SK-N-SH (cell line): ENCODE results near the gene MPIG6B. TPM values are rescaled to one million over a fixed set of nuclear protein-coding genes. Genes with fewer than 3 reads are reported as not detected.

ENCODE experiments used
- CTCF ChIA-PET: fragments of 300-600, 350-600 bp; formaldehyde crosslinking; extraction: SDS; loops from one replicate; lab custom pipeline; 2021; lab: Yijun Ruan, JAX
- POLR2A ChIA-PET: fragments of 350-600 bp; sonication (Branson Sonifier 250); formaldehyde crosslinking; extraction: SDS; loops from one replicate; lab custom pipeline; 2020; ENCODE audit warnings: antibody characterized with exemption, inconsistent platforms; lab: Yijun Ruan, JAX
- DNase-seq: peaks from one replicate; pipeline ENCODE4 v3.0.0; 2012
- H2AFZ ChIP-seq: fragments of 200-600 bp; sonication (generic); 2 replicates; pipeline ENCODE4 v1.8.1; 2016; ENCODE audit warnings: antibody characterized with exemption, mild to moderate bottlenecking, low read depth
- H3F3A ChIP-seq: fragments of 200-600 bp; sonication (generic); replicated peaks from 2 replicates; pipeline ENCODE3; 2016; ENCODE audit warnings: antibody characterized with exemption, mild to moderate bottlenecking; ENCODE audit not compliant: insufficient read depth
- H3K27ac ChIP-seq, 2 experiments: fragments of 200-500 bp in 1 of 2; fragments of 200-600 bp in 1 of 2; sonication (Bioruptor generic) in 1 of 2; sonication (generic), shearing (Covaris generic) in 1 of 2; 2 replicates each; pipeline versions ENCODE4 v1.5.1 to v1.6.1; 2014 to 2016; ENCODE audit warnings: low read depth in 2 of 2, inconsistent platforms in 1 of 2, low read length in 1 of 2, mild to moderate bottlenecking in 1 of 2, mixed read lengths in 1 of 2
- H3K27me3 ChIP-seq: fragments of 200-600 bp; sonication (generic), shearing (Covaris generic); 2 replicates; pipeline ENCODE4 v1.6.1; 2016; ENCODE audit warnings: mixed run types; ENCODE audit not compliant: insufficient read depth
- H3K36me3 ChIP-seq, 2 experiments: fragments of 200-500 bp in 1 of 2; fragments of 200-600 bp in 1 of 2; sonication (Bioruptor generic) in 1 of 2; sonication (generic) in 1 of 2; replicated peaks in 1 of 2; 2 replicates each; pipeline versions ENCODE3 to v1.5.1; 2014 to 2016; ENCODE audit warnings: low read length in 1 of 2, mild to moderate bottlenecking in 1 of 2; ENCODE audit not compliant: insufficient read depth in 2 of 2, control insufficient read depth in 1 of 2
- H3K4me1 ChIP-seq, 2 experiments: fragments of 200-500 bp in 1 of 2; fragments of 200-600 bp in 1 of 2; sonication (Bioruptor generic) in 1 of 2; sonication (generic), shearing (Covaris generic) in 1 of 2; 2 replicates each; pipeline versions ENCODE4 v1.5.1 to v1.6.1; 2014 to 2016; ENCODE audit warnings: low read depth in 1 of 2, low read length in 1 of 2, mixed run types in 1 of 2; ENCODE audit not compliant: insufficient read depth in 2 of 2, control insufficient read depth in 1 of 2
- H3K4me2 ChIP-seq: fragments of 200-600 bp; sonication (generic), shearing (Covaris generic); 2 replicates; pipeline ENCODE4 v1.6.1; 2017; ENCODE audit warnings: mixed run types
- H3K4me3 ChIP-seq, 2 experiments: fragments of 200-500 bp in 1 of 2; fragments of 200-600 bp in 1 of 2; sonication (Bioruptor generic) in 1 of 2; sonication (generic), shearing (Covaris generic) in 1 of 2; 2 replicates each; pipeline versions ENCODE4 v1.5.1 to v1.8.1; 2014 to 2016; ENCODE audit warnings: low read depth in 2 of 2, inconsistent platforms in 1 of 2, low read length in 1 of 2, mild to moderate bottlenecking in 1 of 2, mixed read lengths in 1 of 2, moderate library complexity in 1 of 2
- H3K79me2 ChIP-seq: fragments of 200-600 bp; sonication (generic); 2 replicates; pipeline ENCODE4 v1.8.1; 2017; ENCODE audit warnings: mild to moderate bottlenecking; ENCODE audit not compliant: insufficient read depth
- H3K9ac ChIP-seq: fragments of 200-600 bp; sonication (generic); 2 replicates; pipeline ENCODE4 v1.6.1; 2017; ENCODE audit warnings: mixed run types
- H3K9me2 ChIP-seq: fragments of 200-600 bp; sonication (generic); 2 replicates; pipeline ENCODE4 v1.6.1; 2017; ENCODE audit warnings: mixed run types
- H3K9me3 ChIP-seq: fragments of 200-600 bp; sonication (generic); 2 replicates; pipeline ENCODE4 v1.6.1; 2017; ENCODE audit warnings: mixed run types, mild to moderate bottlenecking, moderate library complexity
- H4K20me1 ChIP-seq: fragments of 200-600 bp; sonication (generic); 2 replicates; pipeline ENCODE4 v1.6.1; 2017; ENCODE audit warnings: mild to moderate bottlenecking, mixed run types; ENCODE audit not compliant: insufficient read depth
- FOXM1 ChIP-seq: IDR thresholded peaks from 2 replicates; pipeline ENCODE4 v1.4.0; 2012; ENCODE audit warnings: low read depth, mild to moderate bottlenecking
- GABPA ChIP-seq: IDR thresholded peaks from 2 replicates; pipeline ENCODE4 v1.4.0; 2012; ENCODE audit warnings: low read depth, mild to moderate bottlenecking
- IRF3 ChIP-seq: fragments of 150-350 bp; IDR thresholded peaks from 2 replicates; pipeline ENCODE4 v1.6.1; 2016; ENCODE audit warnings: mild to moderate bottlenecking, low read depth, low read length
- JUND ChIP-seq: IDR thresholded peaks from 2 replicates; pipeline ENCODE4 v1.4.0; 2012
- MAX ChIP-seq: IDR thresholded peaks from 2 replicates; pipeline ENCODE4 v1.4.0; 2012; ENCODE audit warnings: low read depth
- MEF2A ChIP-seq: IDR thresholded peaks from 2 replicates; pipeline ENCODE4 v1.4.0; 2012; ENCODE audit warnings: low read depth, borderline replicate concordance
- MXI1 ChIP-seq: IDR thresholded peaks from 2 replicates; pipeline ENCODE4 v1.6.1; 2012; ENCODE audit warnings: mild to moderate bottlenecking, low read depth, low read length, improper control_type of control experiment
- NFIC ChIP-seq: IDR thresholded peaks from 2 replicates; pipeline ENCODE4 v1.4.0; 2012; ENCODE audit warnings: borderline replicate concordance
- RCOR1 ChIP-seq: fragments of 150-350 bp; IDR thresholded peaks from 2 replicates; pipeline ENCODE4 v1.6.1; 2017; ENCODE audit warnings: antibody characterized with exemption, low read length
- RFX5 ChIP-seq: IDR thresholded peaks from 2 replicates; pipeline ENCODE4 v1.6.1; 2012; ENCODE audit warnings: mild to moderate bottlenecking, improper control_type of control experiment, low read length
- RXRA ChIP-seq: IDR thresholded peaks from 2 replicates; pipeline ENCODE4 v1.4.0; 2012; ENCODE audit warnings: low read depth, mild to moderate bottlenecking, borderline replicate concordance
- TCF12 ChIP-seq: IDR thresholded peaks from 2 replicates; pipeline ENCODE4 v1.4.0; 2012
- YY1 ChIP-seq: IDR thresholded peaks from 2 replicates; pipeline ENCODE4 v1.4.0; 2012; ENCODE audit warnings: low read depth, mild to moderate bottlenecking
- WGBS: methylation state at CpG from one replicate; pipeline ENCODE4 v1.1.6; 2017; ENCODE audit warnings: low lambda C conversion rate; 5-methylcytosine and 5-hydroxymethylcytosine counted together
- polyA plus RNA-seq, 3 experiments: library from polyadenylated mRNA; depleted of rRNA; stranded (reverse); fragments of >200 nt; gene quantifications; 2 replicates each; pipeline ENCODE4 v1.2.3, GENCODE V29; 2012
- TF ChIP-seq, protein P1 (sequence below): IDR thresholded peaks from 2 replicates; pipeline ENCODE4; 2012
- TF ChIP-seq, protein P2 (sequence below): IDR thresholded peaks from 2 replicates; pipeline ENCODE4 v1.4.0; 2012; ENCODE audit warnings: low read depth, borderline replicate concordance
- TF ChIP-seq, protein P3 (sequence below): fragments of 150-350 bp; IDR thresholded peaks from 2 replicates; pipeline ENCODE4 v1.6.1; 2017; ENCODE audit warnings: antibody characterized with exemption, low read length, low read depth, borderline replicate concordance

Gene MPIG6B
- polyA plus RNA-seq, 1 of the 3 experiments (the other 2 are of a cell fraction) = not detected

DNA sequence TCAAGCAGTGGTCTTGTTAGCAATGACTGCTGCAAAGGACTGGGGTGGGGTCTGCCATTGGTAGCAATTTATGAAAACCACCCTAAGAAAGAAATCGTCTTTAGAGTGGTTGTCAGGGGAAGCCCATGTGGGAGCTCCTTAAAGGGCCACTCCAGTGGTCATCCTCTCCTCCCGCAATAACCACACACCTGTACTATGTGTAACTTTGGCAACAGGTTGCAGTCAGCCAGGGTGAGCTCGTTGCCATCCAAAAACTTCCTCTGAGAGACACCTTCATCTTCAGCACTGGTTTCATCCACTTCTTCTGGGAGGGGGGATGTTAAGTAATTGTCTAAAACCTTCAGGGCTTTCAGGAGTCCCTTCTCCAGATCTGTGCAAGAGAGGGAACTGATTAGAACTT is 8.9 kb downstream of the MPIG6B start:
- H2AFZ ChIP-seq = no peak overlapping the region
- peaks cover 51% of the 10 kb centered on the region for H3F3A ChIP-seq
- ChIA-PET CTCF (interaction anchor here (1.3 to 7.3 kb wide), 3 partner anchors 8 to 99 kb away, joined by 3 to 45 read pairs (median 39); partner anchors contain the start of gene MSH5), POLR2A (no interaction called here)
- H3K4me2 ChIP-seq = peak overlapping the region; percentile 21; the same call in 1 of the 2 replicates
- peaks cover 26 to 28% of the 10 kb centered on the region in 2 experiments; a peak in 3 of 4 replicates for H3K4me1 ChIP-seq
- H3K36me3 ChIP-seq = peaks cover 37 to 53% of the 10 kb centered on the region in 2 experiments
- H3K27ac ChIP-seq = peak overlapping the region in 1 of 2 experiments; percentile 94; a peak in 2 of 4 replicates
- H3K9me2 ChIP-seq = no peaks in the 10 kb centered on the region
- no peak overlapping the region for H3K9ac ChIP-seq
- H3K27me3 ChIP-seq = no peaks in the 10 kb centered on the region
- peaks cover 27% of the 10 kb centered on the region for H4K20me1 ChIP-seq
- DNase-seq = no peak
- no peak overlapping the region for H3K4me3 ChIP-seq
- H3K9me3 ChIP-seq = no peaks in the 10 kb centered on the region
- H3K79me2 ChIP-seq = peaks cover 71% of the 10 kb centered on the region
- 94% methylated on average over 3 of the region's 3 CpGs for WGBS
- no peak for TF ChIP-seq YY1
- TF ChIP-seq, protein P1, sequence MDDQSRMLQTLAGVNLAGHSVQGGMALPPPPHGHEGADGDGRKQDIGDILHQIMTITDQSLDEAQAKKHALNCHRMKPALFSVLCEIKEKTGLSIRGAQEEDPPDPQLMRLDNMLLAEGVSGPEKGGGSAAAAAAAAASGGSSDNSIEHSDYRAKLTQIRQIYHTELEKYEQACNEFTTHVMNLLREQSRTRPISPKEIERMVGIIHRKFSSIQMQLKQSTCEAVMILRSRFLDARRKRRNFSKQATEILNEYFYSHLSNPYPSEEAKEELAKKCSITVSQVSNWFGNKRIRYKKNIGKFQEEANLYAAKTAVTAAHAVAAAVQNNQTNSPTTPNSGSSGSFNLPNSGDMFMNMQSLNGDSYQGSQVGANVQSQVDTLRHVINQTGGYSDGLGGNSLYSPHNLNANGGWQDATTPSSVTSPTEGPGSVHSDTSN = no peak
- no peak for TF ChIP-seq MEF2A
- TF ChIP-seq RCOR1 = no peak
- no peak for TF ChIP-seq GABPA
- TF ChIP-seq RFX5 = no peak

GRCh38 chr6:31733734-31734133 is 10.6 kb downstream of the MPIG6B start:
- H2AFZ ChIP-seq = no peak overlapping the region
- H3K4me2 ChIP-seq = peak overlapping the region; percentile 99
- no peaks in the 10 kb centered on the region for H3K9me2 ChIP-seq
- 94% methylated on average over 4 of the region's 4 CpGs for WGBS
- ChIA-PET CTCF (interaction anchor here (0.7 to 7.3 kb wide), 2 partner anchors 97 to 188 kb away, joined by 3 to 45 read pairs; partner anchors contain the start of gene ATP6V1G2), POLR2A (no interaction called here)
- peak overlapping the region in 1 of 2 experiments; percentile 88; a peak in 2 of 4 replicates for H3K27ac ChIP-seq
- peak overlapping the region; percentile 97; the same call in 1 of the 2 replicates for H3K9ac ChIP-seq
- no peaks in the 10 kb centered on the region for H3K27me3 ChIP-seq
- peaks cover 26 to 39% of the 10 kb centered on the region in 2 experiments for H3K36me3 ChIP-seq
- H3K4me3 ChIP-seq = peak overlapping the region in 1 of 2 experiments; percentile 86; a peak in 1 of 4 replicates
- peaks cover 25 to 38% of the 10 kb centered on the region in 2 experiments; a peak in 3 of 4 replicates for H3K4me1 ChIP-seq
- DNase-seq = no peak
- peaks cover 69% of the 10 kb centered on the region for H3K79me2 ChIP-seq
- no peaks in the 10 kb centered on the region for H3K9me3 ChIP-seq
- peaks cover 26% of the 10 kb centered on the region for H4K20me1 ChIP-seq
- H3F3A ChIP-seq = peaks cover 65% of the 10 kb centered on the region
- TF ChIP-seq RCOR1 = no peak

- Histone ChIP-seq H3K36me3 (peaks cover 26 to 39% of the 10 kb centered on the region in 2 experiments), H3K27me3 (no peaks in the 10 kb centered on the region), H4K20me1 (peaks cover 21% of the 10 kb centered on the region), H3K4me1 (peaks cover 28 to 38% of the 10 kb centered on the region in 2 experiments; a peak in 3 of 4 replicates), H3K9ac (peak overlapping the region; percentile 97), H3K4me3 (peak overlapping the region; percentile 85 to 86), H3K27ac (peak overlapping the region; percentile 88 to 90), H3K79me2 (peaks cover 63% of the 10 kb centered on the region), H3F3A (peaks cover 63% of the 10 kb centered on the region), H3K9me2 (no peaks in the 10 kb centered on the region), H2AFZ (no peak overlapping the region), H3K9me3 (no peaks in the 10 kb centered on the region), H3K4me2 (peak overlapping the region; percentile 99)
- CTCF ChIA-PET = interaction anchor here (1.3 to 7.3 kb wide), 3 partner anchors 50 to 96 kb away, joined by 3 to 45 read pairs (median 3); partner anchors contain the start of gene VARS1
- POLR2A ChIA-PET = no interaction called here
- 20% methylated on average over 1 of the region's 2 CpGs for WGBS
- DNase-seq = no peak
- no peak for TF ChIP-seq MXI1
- no peak for TF ChIP-seq JUND
- TF ChIP-seq, protein P2, sequence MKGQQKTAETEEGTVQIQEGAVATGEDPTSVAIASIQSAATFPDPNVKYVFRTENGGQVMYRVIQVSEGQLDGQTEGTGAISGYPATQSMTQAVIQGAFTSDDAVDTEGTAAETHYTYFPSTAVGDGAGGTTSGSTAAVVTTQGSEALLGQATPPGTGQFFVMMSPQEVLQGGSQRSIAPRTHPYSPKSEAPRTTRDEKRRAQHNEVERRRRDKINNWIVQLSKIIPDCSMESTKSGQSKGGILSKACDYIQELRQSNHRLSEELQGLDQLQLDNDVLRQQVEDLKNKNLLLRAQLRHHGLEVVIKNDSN = no peak
- TF ChIP-seq, protein P3, sequence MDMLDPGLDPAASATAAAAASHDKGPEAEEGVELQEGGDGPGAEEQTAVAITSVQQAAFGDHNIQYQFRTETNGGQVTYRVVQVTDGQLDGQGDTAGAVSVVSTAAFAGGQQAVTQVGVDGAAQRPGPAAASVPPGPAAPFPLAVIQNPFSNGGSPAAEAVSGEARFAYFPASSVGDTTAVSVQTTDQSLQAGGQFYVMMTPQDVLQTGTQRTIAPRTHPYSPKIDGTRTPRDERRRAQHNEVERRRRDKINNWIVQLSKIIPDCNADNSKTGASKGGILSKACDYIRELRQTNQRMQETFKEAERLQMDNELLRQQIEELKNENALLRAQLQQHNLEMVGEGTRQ = no peak
- no peak for TF ChIP-seq IRF3
- no peak for TF ChIP-seq FOXM1
- no peak for TF ChIP-seq NFIC
- no peak for TF ChIP-seq MAX
- TF ChIP-seq RXRA = no peak; the same call in 1 of the 2 replicates
- TF ChIP-seq TCF12 = no peak
Observed at GRCh38 chr6:31734247-31734820, 11.2 kb downstream of the MPIG6B start.
